WTC11 (cell line): Measurements from ENCODE around the gene MNT. TPM values are rescaled to one million over a fixed set of nuclear protein-coding genes. Genes with fewer than 3 reads are reported as not detected.
"Not testable (repeated sequence)": the region's sequence is repeated elsewhere in the genome, so short reads cannot be mapped to it uniquely, and the experiment has no call there.

ENCODE experiments used
- ATAC-seq: fragments of 200-7000 bp; cut with Tn5 transposase; 2 replicates; pipeline ENCODE4 v1.10.0; 2021; ENCODE audit warnings: mild to moderate bottlenecking, moderate library complexity
- CTCF ChIA-PET: fragments of 300-600 bp; sonication (Branson Sonifier 250); formaldehyde crosslinking; loops from one replicate; lab custom pipeline; 2021; ENCODE audit warnings: antibody characterized with exemption; lab: Charles Lee
- POLR2A ChIA-PET: fragments of 350-600 bp; sonication (Branson Sonifier 250); formaldehyde crosslinking; loops from one replicate; lab custom pipeline; 2021; ENCODE audit warnings: antibody characterized with exemption; lab: Charles Lee
- DNase-seq: peaks from one replicate; pipeline ENCODE4 v3.0.0; 2021; ENCODE audit warnings: low spot score
- H3K27ac Mint-ChIP-seq: 2 replicates; pipeline ENCODE4 v1.8.0; 2021; ENCODE audit warnings: mixed read lengths
- H3K27me3 Mint-ChIP-seq: 2 replicates; pipeline ENCODE4 v1.8.0; 2021; ENCODE audit warnings: low read depth, mild to moderate bottlenecking, moderate library complexity, mixed read lengths
- H3K36me3 Mint-ChIP-seq: 2 replicates; pipeline ENCODE4 v1.8.0; 2021; ENCODE audit warnings: mixed read lengths
- H3K4me1 Mint-ChIP-seq: 2 replicates; pipeline ENCODE4 v1.8.0; 2022; ENCODE audit warnings: mixed read lengths
- H3K4me3 Mint-ChIP-seq: 2 replicates; pipeline ENCODE4 v1.8.0; 2021; ENCODE audit warnings: mild to moderate bottlenecking, moderate library complexity, mixed read lengths
- H3K9me3 Mint-ChIP-seq: 2 replicates; pipeline ENCODE4 v1.8.0; 2021; ENCODE audit warnings: mixed read lengths
- AR ChIP-seq: fragments of 250-450 bp; sonication (Bioruptor Pico); IDR thresholded peaks from 2 replicates; pipeline ENCODE4 v1.9.0; 2021; ENCODE audit warnings: mild to moderate bottlenecking
- CBFB ChIP-seq: sonication (generic); formaldehyde crosslinking; IDR thresholded peaks from 2 replicates; pipeline ENCODE4 v1.8.1; 2022; ENCODE audit warnings: mild to moderate bottlenecking, low read depth, missing genetic modification reagents
- CTCF ChIP-seq: fragments of 200-600 bp; IDR thresholded peaks from 2 replicates; pipeline ENCODE4 v1.8.0; 2022; ENCODE audit warnings: antibody characterized with exemption
- ELF4 ChIP-seq: sonication (generic); formaldehyde crosslinking; IDR thresholded peaks from 2 replicates; pipeline ENCODE4 v1.8.1; 2022; ENCODE audit warnings: low read depth, mild to moderate bottlenecking, moderate library complexity, missing genetic modification reagents
- ERG ChIP-seq: fragments of 250-450 bp; sonication (Bioruptor Pico); IDR thresholded peaks from 2 replicates; pipeline ENCODE4 v1.8.0; 2021; ENCODE audit warnings: mild to moderate bottlenecking
- ESRRA ChIP-seq: sonication (generic); formaldehyde crosslinking; IDR thresholded peaks from 2 replicates; pipeline ENCODE4 v1.8.1; 2022; ENCODE audit warnings: mild to moderate bottlenecking, missing genetic modification reagents, borderline replicate concordance
- FOXP1 ChIP-seq: sonication (generic); formaldehyde crosslinking; IDR thresholded peaks from 2 replicates; pipeline ENCODE4 v1.8.0; 2022; ENCODE audit warnings: missing genetic modification reagents, mild to moderate bottlenecking, moderate library complexity, borderline replicate concordance
- FOXP4 ChIP-seq: sonication (generic); formaldehyde crosslinking; IDR thresholded peaks from 2 replicates; pipeline ENCODE4 v1.8.0; 2022; ENCODE audit warnings: mild to moderate bottlenecking, missing genetic modification reagents
- GABPB1 ChIP-seq: sonication (generic); formaldehyde crosslinking; IDR thresholded peaks from 2 replicates; pipeline ENCODE4 v1.8.1; 2023; ENCODE audit warnings: mild to moderate bottlenecking, missing genetic modification reagents
- HMGA2 ChIP-seq: fragments of 250-450 bp; sonication (Bioruptor Pico); IDR thresholded peaks from 2 replicates; pipeline ENCODE4 v1.4.0; 2021; ENCODE audit warnings: mild to moderate bottlenecking, moderate library complexity
- MLX ChIP-seq: sonication (generic); formaldehyde crosslinking; IDR thresholded peaks from 2 replicates; pipeline ENCODE4 v1.8.1; 2023; ENCODE audit warnings: mild to moderate bottlenecking, missing genetic modification reagents, moderate library complexity
- OVOL2 ChIP-seq: fragments of 250-450 bp; sonication (Bioruptor Pico); IDR thresholded peaks from 2 replicates; pipeline ENCODE4 v1.9.0; 2021; ENCODE audit warnings: mild to moderate bottlenecking, borderline replicate concordance
- RELA ChIP-seq: sonication (generic); formaldehyde crosslinking; IDR thresholded peaks from 2 replicates; pipeline ENCODE4 v1.8.1; 2022; ENCODE audit warnings: missing genetic modification reagents, mild to moderate bottlenecking, borderline replicate concordance
- USF2 ChIP-seq: sonication (generic); formaldehyde crosslinking; IDR thresholded peaks from 2 replicates; pipeline ENCODE4 v1.8.1; 2023; ENCODE audit warnings: mild to moderate bottlenecking, missing genetic modification reagents, moderate library complexity
- ZNF138 ChIP-seq: sonication (generic); formaldehyde crosslinking; conservative IDR thresholded peaks from 2 replicates; pipeline ENCODE4 v1.8.1; 2022; ENCODE audit warnings: mild to moderate bottlenecking, moderate library complexity, missing genetic modification reagents
- ZSCAN18 ChIP-seq: fragments of 250-450 bp; sonication (Bioruptor Pico); IDR thresholded peaks from 2 replicates; pipeline ENCODE4 v2.1.2; 2022; ENCODE audit warnings: mild to moderate bottlenecking, moderate library complexity
- total RNA-seq: library from RNA; stranded (reverse); gene quantifications from 3 replicates; pipeline ENCODE4 v1.2.3, GENCODE V29; 2021

Gene MNT
- total RNA-seq, 1 experiment from 2014 or later = 21.6 TPM

- Mint-ChIP-seq H3K27me3 (no peaks in the 10 kb centered on the region), H3K9me3 (peaks cover 12% of the 10 kb centered on the region), H3K36me3 (peaks cover 27% of the 10 kb centered on the region), H3K4me3 (no peak overlapping the region), H3K27ac (no peak overlapping the region), H3K4me1 (peaks cover 6% of the 10 kb centered on the region; the same call in 1 of the 2 replicates)
- DNase-seq (no peak), ATAC-seq (no peak)
- no peak for TF ChIP-seq RELA (CRISPR knock-in tag)
- TF ChIP-seq ZSCAN18 (CRISPR knock-in tag) = no peak
- no peak for TF ChIP-seq ESRRA
- TF ChIP-seq AR (CRISPR knock-in tag) = no peak
- no peak for TF ChIP-seq ZNF138
- TF ChIP-seq USF2 (CRISPR knock-in tag) = no peak
- TF ChIP-seq CBFB (CRISPR knock-in tag) = no peak
- TF ChIP-seq OVOL2 = no peak
- ChIA-PET CTCF (no interaction called here), POLR2A (no interaction called here)
These were observed 48.6 kb upstream of the MNT start for GRCh38 chr17:2449486-2449885.

- H3K27ac Mint-ChIP-seq, H3K27me3 Mint-ChIP-seq, H3K4me1 Mint-ChIP-seq, H3K4me3 Mint-ChIP-seq, POLR2A ChIA-PET, DNase-seq, ATAC-seq, CTCF ChIA-PET: not testable (repeated sequence)
- Mint-ChIP-seq H3K9me3 (peaks cover 12% of the 10 kb centered on the region), H3K36me3 (peaks cover 24% of the 10 kb centered on the region)
These were observed 46.6 kb upstream of the MNT start for GRCh38 chr17:2447479-2447878.

- peaks cover 18% of the 10 kb centered on the region for H3K9me3 Mint-ChIP-seq
- no peak overlapping the region for H3K27ac Mint-ChIP-seq
- no peaks in the 10 kb centered on the region for H3K27me3 Mint-ChIP-seq
- H3K4me3 Mint-ChIP-seq = no peak overlapping the region
- POLR2A ChIA-PET = no interaction called here
- H3K4me1 Mint-ChIP-seq = peaks cover 6% of the 10 kb centered on the region; the same call in 1 of the 2 replicates
- ATAC-seq (no peak), DNase-seq (no peak)
- H3K36me3 Mint-ChIP-seq = peaks cover 32% of the 10 kb centered on the region
- TF ChIP-seq HMGA2 (CRISPR knock-in tag) (peak; percentile 98), ZNF138 (no peak)
- TF ChIP-seq, all 79 proteins: peak for 1
- CTCF ChIA-PET = no interaction called here
These were observed 44.8 kb upstream of the MNT start for GRCh38 chr17:2445638-2446037.

- ChIA-PET CTCF (interaction anchor here (0.7 kb wide), 1 partner anchor 28 kb away, joined by 3 read pairs; no protein-coding TSS in a partner anchor), POLR2A (interaction anchor here (0.7 kb wide), 1 partner anchor 11 kb away, joined by 4 read pairs; no protein-coding TSS in a partner anchor)
- Mint-ChIP-seq H3K4me3 (no peak overlapping the region), H3K4me1 (no peaks in the 10 kb centered on the region), H3K36me3 (peaks cover 29% of the 10 kb centered on the region), H3K9me3 (peaks cover 16% of the 10 kb centered on the region), H3K27ac (no peak overlapping the region), H3K27me3 (no peaks in the 10 kb centered on the region)
- ATAC-seq (no peak), DNase-seq (no peak)
- no peak for TF ChIP-seq GABPB1 (CRISPR knock-in tag)
- TF ChIP-seq MLX (CRISPR knock-in tag) = no peak
- TF ChIP-seq FOXP4 (CRISPR knock-in tag) = no peak
- TF ChIP-seq USF2 (CRISPR knock-in tag) = no peak
- no peak for TF ChIP-seq CTCF
- no peak for TF ChIP-seq ELF4 (CRISPR knock-in tag)
- no peak for TF ChIP-seq FOXP1 (CRISPR knock-in tag)
- no peak for TF ChIP-seq ERG (CRISPR knock-in tag)
These were observed 43.5 kb upstream of the MNT start for GRCh38 chr17:2444382-2444781.
